Progenitor cell of endocrine pancreas (in vitro differentiated cells): ENCODE data around the gene PAQR7. TPM values are rescaled to one million over a fixed set of nuclear protein-coding genes. Genes with fewer than 3 reads are reported as not detected.

Experiments
- DNase-seq: peaks from one replicate; pipeline ENCODE4 v3.0.0; 2021; ENCODE audit warnings: low spot score; ENCODE audit not compliant: unreplicated experiment
- H3K27ac Mint-ChIP-seq: 2 replicates; pipeline ENCODE4 v1.8.0; 2021; ENCODE audit warnings: mild to moderate bottlenecking, moderate library complexity, mixed read lengths
- H3K27me3 Mint-ChIP-seq: 2 replicates; pipeline ENCODE4 v1.8.0; 2021; ENCODE audit warnings: mixed read lengths
- H3K36me3 Mint-ChIP-seq: 2 replicates; pipeline ENCODE4 v1.8.0; 2022; ENCODE audit warnings: mixed read lengths; ENCODE audit not compliant: insufficient read depth
- H3K4me1 Mint-ChIP-seq: 2 replicates; pipeline ENCODE4 v1.8.0; 2021; ENCODE audit warnings: low read depth, mixed read lengths
- H3K4me3 Mint-ChIP-seq: 2 replicates; pipeline ENCODE4 v1.8.0; 2021; ENCODE audit warnings: low read depth, mild to moderate bottlenecking, moderate library complexity, mixed read lengths
- H3K9me3 Mint-ChIP-seq: 2 replicates; pipeline ENCODE4 v1.8.0; 2021; ENCODE audit warnings: low read depth, mixed read lengths
- CTCF ChIP-seq: fragments of 200-600 bp; sonication (generic); IDR thresholded peaks from one replicate; pipeline ENCODE4 v1.5.0; 2021; ENCODE audit warnings: antibody characterized with exemption, mild to moderate bottlenecking; ENCODE audit not compliant: unreplicated experiment
- total RNA-seq: library from RNA; stranded (reverse); gene quantifications from 2 replicates; pipeline ENCODE4 v1.2.1, GENCODE V29; 2021

PAQR7 gene
- total RNA-seq, 1 donor from 2014 or later, result 21.0 TPM

DNA sequence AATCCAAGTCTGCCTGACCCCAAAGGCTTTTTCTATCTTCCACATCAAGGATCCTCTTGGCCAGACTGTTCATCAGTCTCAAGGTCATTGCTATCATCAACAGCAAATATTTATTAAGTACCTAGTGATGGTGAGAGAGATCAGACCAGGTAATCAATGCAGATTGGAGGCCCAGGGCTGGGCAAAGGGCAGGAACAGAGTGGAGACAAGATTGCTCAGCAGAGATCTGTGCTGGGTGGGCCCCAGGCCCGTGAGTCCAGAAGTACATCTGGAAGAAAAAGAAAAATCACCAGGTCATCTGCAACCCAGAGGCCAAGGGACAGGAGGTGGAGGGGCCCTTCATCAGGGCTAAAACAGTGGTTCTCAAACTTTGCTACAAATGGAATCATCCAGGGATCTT lies 10.1 kb upstream of the PAQR7 start:
- TF ChIP-seq CTCF, result no peak
- Mint-ChIP-seq H3K27me3 (no peaks in the 10 kb centered on the region), H3K36me3 (peaks cover 12% of the 10 kb centered on the region), H3K9me3 (no peaks in the 10 kb centered on the region), H3K27ac (no peak overlapping the region), H3K4me1 (peaks cover 31% of the 10 kb centered on the region), H3K4me3 (no peak overlapping the region)
- DNase-seq, result no peak

DNA sequence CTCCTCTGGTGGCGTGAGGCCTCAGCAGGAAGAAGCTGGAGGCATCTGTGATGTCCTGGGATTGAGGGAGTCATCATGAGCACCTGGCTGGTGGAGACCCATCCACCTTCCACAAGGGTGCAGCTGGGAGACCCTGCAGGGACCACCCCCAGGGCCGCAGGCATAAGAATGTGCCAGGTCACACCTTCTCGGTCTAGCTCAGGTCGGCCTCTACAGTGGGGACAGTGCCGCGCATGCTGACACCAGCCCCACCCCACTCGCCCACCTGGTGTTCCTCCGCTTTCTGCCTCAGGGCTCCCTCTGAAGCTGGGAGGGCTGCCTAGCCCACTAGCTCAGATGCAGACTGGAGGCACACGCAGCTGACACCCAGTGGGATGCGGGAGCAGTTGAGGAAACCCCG lies 5.8 kb upstream of the PAQR7 start:
- H3K27me3 Mint-ChIP-seq, result no peaks in the 10 kb centered on the region
- no peak overlapping the region for H3K27ac Mint-ChIP-seq
- peaks cover 2% of the 10 kb centered on the region for H3K36me3 Mint-ChIP-seq
- no peak overlapping the region for H3K4me3 Mint-ChIP-seq
- no peaks in the 10 kb centered on the region for H3K9me3 Mint-ChIP-seq
- TF ChIP-seq CTCF, result no peak
- peaks cover 31% of the 10 kb centered on the region for H3K4me1 Mint-ChIP-seq
- DNase-seq, result no peak

GRCh38 chr1:25880518-25880917 lies 5.0 kb upstream of the PAQR7 start:
- no peak for TF ChIP-seq CTCF
- DNase-seq, result no peak
- H3K4me1 Mint-ChIP-seq, result peaks cover 27% of the 10 kb centered on the region
- H3K36me3 Mint-ChIP-seq, result no peaks in the 10 kb centered on the region
- no peak overlapping the region for H3K27ac Mint-ChIP-seq
- no peak overlapping the region for H3K4me3 Mint-ChIP-seq
- H3K27me3 Mint-ChIP-seq, result no peaks in the 10 kb centered on the region
- H3K9me3 Mint-ChIP-seq, result no peaks in the 10 kb centered on the region

DNA sequence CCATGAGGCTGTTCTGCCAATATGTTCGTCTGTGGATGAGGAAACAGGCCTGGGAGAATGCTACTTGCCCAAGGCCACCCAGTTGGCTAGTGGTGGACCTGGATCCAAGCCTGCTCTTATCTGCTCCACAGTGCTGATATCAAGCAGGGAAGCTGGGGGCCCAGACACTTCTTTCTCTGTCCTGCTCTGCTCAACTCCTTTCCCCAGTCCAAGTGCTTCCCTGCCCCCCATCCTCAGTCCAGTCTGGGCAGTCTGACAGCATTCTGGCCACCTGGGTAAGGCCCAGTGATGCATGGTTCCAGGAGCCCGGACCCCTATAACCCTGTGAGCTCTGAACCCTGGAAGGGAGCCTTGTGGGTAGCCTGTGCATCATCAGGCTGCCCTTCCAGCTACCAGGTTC lies 4.2 kb upstream of the PAQR7 start:
- Mint-ChIP-seq H3K4me3 (no peak overlapping the region), H3K27me3 (no peaks in the 10 kb centered on the region), H3K9me3 (no peaks in the 10 kb centered on the region), H3K4me1 (peaks cover 29% of the 10 kb centered on the region), H3K27ac (peak overlapping the region; percentile 57), H3K36me3 (no peaks in the 10 kb centered on the region)
- no peak for DNase-seq
- no peak for TF ChIP-seq CTCF

GRCh38 chr1:25878690-25879089 lies 3.2 kb upstream of the PAQR7 start:
- H3K36me3 Mint-ChIP-seq, result no peaks in the 10 kb centered on the region
- H3K4me3 Mint-ChIP-seq, result no peak overlapping the region
- H3K27me3 Mint-ChIP-seq, result no peaks in the 10 kb centered on the region
- H3K4me1 Mint-ChIP-seq, result peaks cover 29% of the 10 kb centered on the region
- no peak overlapping the region for H3K27ac Mint-ChIP-seq
- no peak for TF ChIP-seq CTCF
- DNase-seq, result no peak
- no peaks in the 10 kb centered on the region for H3K9me3 Mint-ChIP-seq
